SH-SY5Y (cell line): ENCODE results near the gene TSTD2.

ENCODE experiments used
- GATA2 ChIP-seq: IDR thresholded peaks from 2 replicates; pipeline ENCODE4 v1.6.1; 2011; ENCODE audit warnings: mild to moderate bottlenecking, low read depth, low read length
- GATA3 ChIP-seq: IDR thresholded peaks from 2 replicates; pipeline ENCODE4 v1.6.1; 2011; ENCODE audit warnings: low read depth, mild to moderate bottlenecking, low read length, moderate library complexity

DNA sequence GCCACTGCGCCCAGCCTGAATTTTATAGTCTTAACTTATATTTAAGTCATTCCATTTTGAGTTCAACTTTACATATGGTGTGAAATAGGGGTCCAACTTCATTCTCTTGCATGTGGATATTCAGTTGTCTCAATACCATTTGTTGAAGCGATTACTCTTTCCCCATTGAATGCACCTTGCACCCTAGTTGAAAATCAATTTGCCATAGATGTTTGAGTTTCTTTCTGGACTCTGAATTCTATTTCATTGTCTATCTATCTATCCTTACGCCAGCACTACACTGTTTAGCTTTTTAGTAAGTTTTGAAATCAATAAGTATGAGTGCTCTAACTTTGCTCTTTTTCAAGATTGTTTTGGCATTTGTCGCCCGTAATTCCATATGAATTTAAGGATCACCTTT, 81.9 kb downstream of the TSTD2 start:
- TF ChIP-seq GATA3 (no peak), GATA2 (no peak)
